Type B pancreatic cell (in vitro differentiated cells): ENCODE results near the gene CEMIP. TPM values are rescaled to one million over a fixed set of nuclear protein-coding genes. Genes with fewer than 3 reads are reported as not detected.
"Not testable (repeated sequence)": the region's sequence is repeated elsewhere in the genome, so short reads cannot be mapped to it uniquely, and the experiment has no call there.

Experiments
- DNase-seq: peaks from one replicate; pipeline ENCODE4 v3.0.0; 2021; ENCODE audit warnings: mixed read lengths; ENCODE audit not compliant: unreplicated experiment; ENCODE audit errors: extremely low spot score
- H3K27ac Mint-ChIP-seq: 2 replicates; pipeline ENCODE4 v1.8.0; 2021; ENCODE audit warnings: mild to moderate bottlenecking, mixed read lengths
- H3K27me3 Mint-ChIP-seq: 2 replicates; pipeline ENCODE4 v1.8.0; 2021; ENCODE audit warnings: mixed read lengths
- H3K36me3 Mint-ChIP-seq: 2 replicates; pipeline ENCODE4 v1.8.0; 2021; ENCODE audit warnings: mixed read lengths
- H3K4me1 Mint-ChIP-seq: one replicate; pipeline ENCODE4 v1.8.0; 2021; ENCODE audit warnings: mixed read lengths; ENCODE audit not compliant: unreplicated experiment
- H3K4me3 Mint-ChIP-seq: 2 replicates; pipeline ENCODE4 v1.8.0; 2021; ENCODE audit warnings: mild to moderate bottlenecking, mixed read lengths
- H3K9me3 Mint-ChIP-seq: 2 replicates; pipeline ENCODE4 v1.8.0; 2021; ENCODE audit warnings: mixed read lengths
- CTCF ChIP-seq: fragments of 200-600 bp; sonication (generic); conservative IDR thresholded peaks from 2 replicates; pipeline ENCODE4 v1.5.0; 2021; ENCODE audit warnings: antibody characterized with exemption, mild to moderate bottlenecking
- total RNA-seq: library from RNA; stranded (reverse); gene quantifications from 2 replicates; pipeline ENCODE4 v1.2.1, GENCODE V29; 2021; ENCODE audit warnings: low replicate concordance

The CEMIP gene
- total RNA-seq, 1 donor from 2014 or later = 16.4 TPM

DNA sequence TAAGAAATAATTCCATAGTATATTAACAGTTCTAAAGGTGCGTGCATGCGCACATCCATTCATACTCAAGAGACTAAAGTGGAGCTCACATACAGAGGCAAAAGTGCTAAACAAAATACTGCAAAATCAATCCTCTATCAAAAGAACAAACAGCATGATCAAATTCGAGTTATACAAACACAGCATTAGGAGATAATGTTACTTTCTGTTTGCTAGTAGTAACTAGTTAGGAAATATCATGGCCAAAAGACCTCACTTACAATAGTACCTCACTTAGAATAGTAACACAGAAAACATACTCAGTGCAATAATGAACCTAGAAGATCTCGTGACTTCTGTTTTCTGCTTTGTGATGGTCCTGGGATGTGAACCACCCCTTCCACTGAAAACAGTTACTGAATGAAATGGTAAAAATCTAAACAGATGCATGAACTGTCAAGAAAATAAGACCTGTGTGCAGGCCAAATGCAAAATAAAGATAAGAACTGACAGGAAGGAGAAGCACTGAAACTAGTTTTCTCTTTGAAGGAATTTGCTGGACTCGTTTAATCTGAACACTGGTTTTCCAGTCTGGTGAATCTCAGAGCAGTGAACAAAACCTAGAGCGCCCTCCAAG, 20.9 kb upstream of the CEMIP start:
- peaks cover 12% of the 10 kb centered on the region for H3K4me1 Mint-ChIP-seq
- no peaks in the 10 kb centered on the region for H3K27me3 Mint-ChIP-seq
- no peak overlapping the region for H3K27ac Mint-ChIP-seq
- H3K9me3 Mint-ChIP-seq = peaks cover 4% of the 10 kb centered on the region
- no peak overlapping the region for H3K4me3 Mint-ChIP-seq
- no peak for DNase-seq
- no peak for TF ChIP-seq CTCF
- peaks cover 18% of the 10 kb centered on the region for H3K36me3 Mint-ChIP-seq

GRCh38 chr15:80760960-80761359, 18.2 kb upstream of the CEMIP start:
- H3K27ac Mint-ChIP-seq = no peak overlapping the region
- no peaks in the 10 kb centered on the region for H3K36me3 Mint-ChIP-seq
- peaks cover 4% of the 10 kb centered on the region for H3K9me3 Mint-ChIP-seq
- no peaks in the 10 kb centered on the region for H3K27me3 Mint-ChIP-seq
- no peak for DNase-seq
- peaks cover 6% of the 10 kb centered on the region for H3K4me1 Mint-ChIP-seq
- H3K4me3 Mint-ChIP-seq = no peak overlapping the region
- TF ChIP-seq CTCF = no peak

DNA sequence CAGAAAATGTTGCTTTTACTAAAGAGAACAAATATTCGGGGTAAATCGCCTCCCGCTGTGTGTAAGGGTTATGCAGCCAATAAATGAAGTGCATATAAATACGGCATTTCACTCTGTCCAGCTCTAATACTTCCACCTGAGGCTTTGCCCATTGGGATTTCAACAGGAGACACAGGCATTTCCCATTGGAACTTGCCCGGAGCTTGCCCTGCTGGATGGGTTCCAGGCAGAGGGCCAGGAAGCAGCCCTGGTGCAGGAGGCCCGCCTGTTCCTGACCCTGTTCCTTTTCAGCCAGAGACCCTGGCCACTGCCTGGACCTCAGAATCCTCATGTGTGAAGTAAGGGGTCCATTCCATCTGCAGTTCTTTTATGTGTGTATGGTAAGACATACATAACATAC, 17.4 kb upstream of the CEMIP start:
- H3K9me3 Mint-ChIP-seq = peaks cover 4% of the 10 kb centered on the region
- H3K27me3 Mint-ChIP-seq = no peaks in the 10 kb centered on the region
- H3K36me3 Mint-ChIP-seq = no peaks in the 10 kb centered on the region
- peaks cover 6% of the 10 kb centered on the region for H3K4me1 Mint-ChIP-seq
- no peak for DNase-seq
- H3K4me3 Mint-ChIP-seq = no peak overlapping the region
- no peak overlapping the region for H3K27ac Mint-ChIP-seq
- TF ChIP-seq CTCF = no peak

- H3K27me3 Mint-ChIP-seq, H3K27ac Mint-ChIP-seq, H3K36me3 Mint-ChIP-seq: not testable (repeated sequence)
Measured at GRCh38 chr15:80763235-80763634, 15.9 kb upstream of the CEMIP start.

DNA sequence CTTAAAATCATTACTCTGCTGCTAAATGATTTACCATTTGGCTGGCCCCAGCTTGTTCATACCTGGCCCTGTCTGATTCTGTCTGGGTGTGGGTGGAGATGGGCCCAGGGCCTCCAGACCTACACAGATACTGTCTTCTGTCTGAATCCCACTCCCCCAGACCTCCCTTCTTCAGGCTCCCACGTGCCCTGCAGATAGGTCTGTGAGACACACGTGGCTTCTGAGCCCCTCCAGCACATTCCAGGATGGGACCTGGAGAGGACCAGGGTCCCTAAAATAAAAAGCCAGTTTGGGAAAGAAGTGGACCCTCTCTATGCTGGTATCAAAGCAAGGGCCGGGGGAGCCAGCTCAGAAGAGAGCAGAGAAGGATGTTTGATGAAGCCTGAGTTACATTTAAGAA, 14.6 kb upstream of the CEMIP start:
- Mint-ChIP-seq H3K27ac (no peak overlapping the region), H3K9me3 (peaks cover 4% of the 10 kb centered on the region), H3K36me3 (no peaks in the 10 kb centered on the region), H3K4me3 (no peak overlapping the region), H3K27me3 (no peaks in the 10 kb centered on the region), H3K4me1 (no peaks in the 10 kb centered on the region)
- no peak for TF ChIP-seq CTCF
- DNase-seq = no peak

More at GRCh38 chr15:80763235-80763634, 15.9 kb upstream of the CEMIP start:
- H3K4me1 Mint-ChIP-seq, H3K9me3 Mint-ChIP-seq, DNase-seq, H3K4me3 Mint-ChIP-seq: not testable (repeated sequence)

DNA sequence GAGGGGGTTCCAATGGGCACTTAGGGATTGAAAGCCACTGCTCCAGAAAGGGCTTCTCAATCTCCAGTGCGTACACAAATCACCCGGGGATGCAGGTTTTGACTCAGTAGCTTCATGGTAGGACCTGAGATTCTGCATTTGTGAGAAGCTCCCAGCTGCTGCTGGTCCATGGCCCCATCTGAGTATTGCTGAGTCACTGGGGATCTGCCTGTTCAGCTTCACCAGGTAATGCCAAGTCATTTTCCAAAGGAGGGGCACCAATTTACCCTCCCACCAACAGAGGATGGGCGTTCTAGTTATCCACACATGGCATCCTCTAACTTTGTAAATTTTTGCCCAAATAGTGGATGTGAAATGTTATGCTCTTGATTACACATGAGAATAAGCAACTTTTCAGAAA, 12.9 kb upstream of the CEMIP start:
- Mint-ChIP-seq H3K36me3 (no peaks in the 10 kb centered on the region), H3K27ac (no peak overlapping the region), H3K9me3 (peaks cover 4% of the 10 kb centered on the region), H3K4me3 (no peak overlapping the region), H3K4me1 (peaks cover 5% of the 10 kb centered on the region), H3K27me3 (no peaks in the 10 kb centered on the region)
- DNase-seq = no peak
- TF ChIP-seq CTCF = no peak
